Tibial nerve (tissue), 4 donors: Measurements from ENCODE around the gene OSBPL9. TPM values are rescaled to one million over a fixed set of nuclear protein-coding genes. Genes with fewer than 3 reads are reported as not detected.
"Not testable (repeated sequence)": the region's sequence is repeated elsewhere in the genome, so short reads cannot be mapped to it uniquely, and the experiment has no call there.

Source experiments
- DNase-seq, 2 donors: peaks; one replicate each; pipeline ENCODE4 v3.0.0-alpha.2; 2019; ENCODE audit warnings: low spot score in 2 of 2
- H3K27ac ChIP-seq, 4 donors: fragments of 200-600 bp; sonication (generic) in 3 of 4; one replicate each; pipeline ENCODE4 v1.5.1; 2017 to 2019; ENCODE audit warnings: mild to moderate bottlenecking in 1 of 4
- H3K27me3 ChIP-seq, 2 donors: fragments of 200-600 bp; sonication (generic) in 1 of 2; one replicate each; pipeline versions ENCODE4 v1.5.1 to v1.6.0; 2017 to 2019
- H3K36me3 ChIP-seq, 3 donors: fragments of 200-600 bp; sonication (generic); one replicate each; pipeline ENCODE4 v1.5.1; 2018 to 2019
- H3K4me1 ChIP-seq, 4 donors: fragments of 200-600 bp; sonication (generic) in 3 of 4; one replicate each; pipeline ENCODE4 v1.5.1; 2017 to 2019
- H3K4me3 ChIP-seq, 4 donors: fragments of 200-600 bp; sonication (generic) in 3 of 4; one replicate each; pipeline ENCODE4 v1.5.1; 2017 to 2019; ENCODE audit warnings: mild to moderate bottlenecking in 1 of 4, moderate library complexity in 1 of 4
- H3K9me3 ChIP-seq, 4 donors: fragments of 200-600 bp; sonication (generic) in 3 of 4; one replicate each; pipeline ENCODE4 v1.5.1; 2017 to 2019
- CTCF ChIP-seq, 5 experiments: fragments of 200-600 bp in 3 of 5; fragments of 450-650 bp in 2 of 5; sonication (generic) in 3 of 5; IDR thresholded peaks; one replicate each; pipeline ENCODE4 v1.5.1; 2016 to 2019; ENCODE audit warnings: antibody characterized with exemption in 5 of 5, mild to moderate bottlenecking in 3 of 5, moderate library complexity in 2 of 5
- EP300 ChIP-seq, 2 donors: sonication (generic); formaldehyde crosslinking; IDR thresholded peaks; one replicate each; pipeline ENCODE4 v1.6.1; 2017; ENCODE audit warnings: antibody characterized with exemption in 2 of 2, mild to moderate bottlenecking in 1 of 2
- POLR2A ChIP-seq, 2 donors: fragments of 450-650 bp; IDR thresholded peaks; one replicate each; pipeline ENCODE4 v1.6.1; 2017; ENCODE audit warnings: antibody characterized with exemption in 2 of 2, mild to moderate bottlenecking in 2 of 2, moderate library complexity in 2 of 2
- WGBS, 2 donors: methylation state at CpG; one replicate each; pipeline ENCODE4 v1.1.5; 2018; 5-methylcytosine and 5-hydroxymethylcytosine counted together
- total RNA-seq, 4 donors: library from RNA; depleted of rRNA; stranded (reverse); fragments of >200 nt; gene quantifications; one replicate each; pipeline ENCODE4 v1.1.0, GENCODE V29; 2016

The OSBPL9 gene
- total RNA-seq, 4 donors from 2014 or later = 86.1 to 132 (median 96.9) TPM

- no peaks in the 10 kb centered on the region for H3K9me3 ChIP-seq
- 82 to 91% methylated on average over 5 of the region's 5 CpGs for WGBS, 2 donors
- H3K4me1 ChIP-seq = peaks cover 0 to 73% (median 0%) of the 10 kb centered on the region in 4 donors
- no peaks in the 10 kb centered on the region for H3K27me3 ChIP-seq
- H3K27ac ChIP-seq = no peak overlapping the region
- no peaks in the 10 kb centered on the region for H3K36me3 ChIP-seq
- H3K4me3 ChIP-seq = no peak overlapping the region
- TF ChIP-seq EP300 (IDR thresholded peaks at IDR 0.05) (no peak), CTCF (IDR thresholded peaks at IDR 0.05) (no peak), POLR2A (IDR thresholded peaks at IDR 0.05) (no peak)
- DNase-seq = no peak
These were observed 75.0 kb downstream of the OSBPL9 start for GRCh38 chr1:51691920-51692319.

GRCh38 chr1:51693419-51694155 is 76.7 kb downstream of the OSBPL9 start:
- Histone ChIP-seq H3K9me3 (no peaks in the 10 kb centered on the region), H3K4me3 (no peak overlapping the region), H3K27ac (no peak overlapping the region), H3K4me1 (peaks cover 0 to 72% (median 0%) of the 10 kb centered on the region in 4 donors), H3K36me3 (no peaks in the 10 kb centered on the region), H3K27me3 (no peaks in the 10 kb centered on the region)
- DNase-seq = no peak
- no peak for TF ChIP-seq EP300 (IDR thresholded peaks at IDR 0.05)
- TF ChIP-seq POLR2A (IDR thresholded peaks at IDR 0.05) = no peak
- TF ChIP-seq CTCF (IDR thresholded peaks at IDR 0.05) = no peak
- 71 to 74% methylated on average over 4 of the region's 4 CpGs for WGBS, 2 donors

GRCh38 chr1:51697166-51697565 is 80.3 kb downstream of the OSBPL9 start:
- no peak overlapping the region for H3K27ac ChIP-seq
- DNase-seq = no peak
- no peak overlapping the region for H3K4me3 ChIP-seq
- 93% methylated on average over 3 of the region's 3 CpGs for WGBS, 2 donors
- H3K36me3 ChIP-seq = peaks cover 0 to 4% (median 0%) of the 10 kb centered on the region in 3 donors
- no peaks in the 10 kb centered on the region for H3K27me3 ChIP-seq
- H3K9me3 ChIP-seq = no peaks in the 10 kb centered on the region
- H3K4me1 ChIP-seq = peaks cover 0 to 51% (median 0%) of the 10 kb centered on the region in 4 donors
- TF ChIP-seq POLR2A (IDR thresholded peaks at IDR 0.05) (no peak), CTCF (IDR thresholded peaks at IDR 0.05) (no peak), EP300 (IDR thresholded peaks at IDR 0.05) (no peak)

- DNase-seq = no peak
- no peaks in the 10 kb centered on the region for H3K27me3 ChIP-seq
- H3K4me3 ChIP-seq = no peak overlapping the region
- TF ChIP-seq EP300 (IDR thresholded peaks at IDR 0.05) (no peak), CTCF (IDR thresholded peaks at IDR 0.05) (no peak), POLR2A (IDR thresholded peaks at IDR 0.05) (no peak)
- H3K9me3 ChIP-seq = no peaks in the 10 kb centered on the region
- H3K4me1 ChIP-seq = peaks cover 0 to 32% (median 0%) of the 10 kb centered on the region in 4 donors
- H3K27ac ChIP-seq = no peak overlapping the region
- peaks cover 0 to 4% (median 0%) of the 10 kb centered on the region in 3 donors for H3K36me3 ChIP-seq
- 77 to 79% methylated on average over 1 of the region's 1 CpG for WGBS, 2 donors
These were observed 82.5 kb downstream of the OSBPL9 start for GRCh38 chr1:51699391-51699790.

GRCh38 chr1:51701782-51702181 is 84.9 kb downstream of the OSBPL9 start:
- DNase-seq, H3K36me3 ChIP-seq, H3K4me3 ChIP-seq, H3K27ac ChIP-seq, H3K9me3 ChIP-seq, H3K27me3 ChIP-seq: not testable (repeated sequence)
- peaks cover 0 to 20% (median 0%) of the 10 kb centered on the region in 4 donors for H3K4me1 ChIP-seq
- WGBS, 2 donors = 97 to 98% methylated on average over 7 of the region's 7 CpGs

- not testable (repeated sequence) for DNase-seq, H3K9me3 ChIP-seq, H3K27me3 ChIP-seq, H3K36me3 ChIP-seq, H3K4me3 ChIP-seq, H3K27ac ChIP-seq
- WGBS, 2 donors = 73 to 91% methylated on average over 1 to 2 of the region's 2 CpGs
- H3K4me1 ChIP-seq = peaks cover 0 to 20% (median 0%) of the 10 kb centered on the region in 4 donors
These were observed 85.3 kb downstream of the OSBPL9 start for GRCh38 chr1:51702220-51702619.
